ENCODE measurements around the gene MFAP4.
A peak's percentile ranks its signal among the peaks of the same experiment; 100 is the strongest.

MFAP4 gene

GRCh38 chr17:19346351-19347255 is 40.4 kb downstream of the MFAP4 start:
- no peak for DNase-seq

- no peak for DNase-seq
Measured at GRCh38 chr17:19345486-19346350, 41.3 kb downstream of the MFAP4 start.

GRCh38 chr17:19345067-19345460 is 41.9 kb downstream of the MFAP4 start:
- DNase-seq, result no peak

DNA sequence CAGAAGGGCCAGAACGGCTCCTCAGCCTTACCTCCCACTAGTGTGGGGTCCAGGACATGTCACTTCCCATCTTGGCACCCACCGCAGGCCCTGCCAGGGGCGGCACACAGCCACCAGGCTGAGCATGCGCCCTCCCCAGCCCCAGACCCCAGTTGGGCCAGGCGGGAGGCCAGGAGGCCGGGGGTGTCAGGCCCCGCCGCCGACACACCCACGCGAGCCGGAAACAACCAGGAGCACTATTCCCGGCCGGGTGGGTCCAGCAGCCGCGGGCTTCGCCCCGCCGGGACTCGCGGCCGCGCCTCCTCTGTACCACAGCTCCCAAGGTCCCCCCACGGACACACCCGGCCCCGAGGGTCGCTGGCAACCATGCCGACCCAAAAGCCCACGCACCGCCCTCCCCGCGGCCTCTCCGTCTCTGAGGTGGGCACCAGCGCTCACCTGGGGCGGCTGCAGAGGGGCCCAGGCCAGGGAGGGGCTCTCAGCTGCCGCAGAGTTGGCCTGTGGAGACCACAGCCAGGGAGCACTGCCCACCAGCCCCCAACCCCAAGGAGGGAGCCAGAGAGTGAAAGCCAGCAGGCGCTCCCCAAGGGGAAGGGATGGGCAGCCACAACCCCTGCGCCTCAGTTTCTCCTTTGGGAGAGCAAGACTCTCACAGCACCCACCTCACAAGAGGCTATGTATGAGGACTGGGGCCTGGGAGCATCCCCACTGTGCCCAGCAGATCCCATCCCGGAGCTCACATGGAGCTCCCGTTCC is 42.5 kb downstream of the MFAP4 start:
- DNase-seq, result no peak

GRCh38 chr17:19343671-19344151 is 43.3 kb downstream of the MFAP4 start:
- DNase-seq, result no peak

- no peak for DNase-seq
Measured at GRCh38 chr17:19343256-19343630, 43.7 kb downstream of the MFAP4 start.

DNA sequence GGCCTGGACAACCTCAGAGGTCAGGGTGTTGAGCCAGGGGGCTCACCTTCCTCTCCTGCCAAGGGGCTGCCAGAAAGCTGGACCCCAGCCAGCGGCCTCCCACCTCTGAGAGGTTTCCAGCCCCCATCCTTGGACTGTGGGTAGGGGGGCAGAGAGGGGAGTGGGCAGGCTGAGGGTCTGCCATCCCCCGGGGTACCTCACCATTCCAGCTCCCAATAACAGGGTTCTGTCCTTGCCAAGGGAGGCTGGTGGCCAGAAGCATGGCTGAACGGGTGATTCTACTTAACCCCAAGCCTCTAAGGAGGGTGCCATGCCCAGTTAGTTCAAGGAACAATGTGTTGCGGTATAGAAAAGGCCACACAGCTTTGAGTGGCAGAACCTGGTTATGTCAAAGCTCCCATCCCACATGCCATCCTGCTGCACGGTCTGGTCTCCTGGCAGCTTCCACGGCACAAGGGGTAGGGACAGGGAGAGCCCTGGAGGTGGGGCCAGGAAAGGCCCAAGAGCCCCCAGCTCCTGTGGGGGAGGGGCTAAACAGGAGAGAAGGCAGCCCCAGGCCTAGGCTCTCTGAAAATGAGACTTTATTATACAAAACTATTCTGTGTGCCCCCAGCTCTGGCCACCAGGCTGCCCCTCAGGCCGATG is 44.3 kb downstream of the MFAP4 start:
- no peak for DNase-seq

DNA sequence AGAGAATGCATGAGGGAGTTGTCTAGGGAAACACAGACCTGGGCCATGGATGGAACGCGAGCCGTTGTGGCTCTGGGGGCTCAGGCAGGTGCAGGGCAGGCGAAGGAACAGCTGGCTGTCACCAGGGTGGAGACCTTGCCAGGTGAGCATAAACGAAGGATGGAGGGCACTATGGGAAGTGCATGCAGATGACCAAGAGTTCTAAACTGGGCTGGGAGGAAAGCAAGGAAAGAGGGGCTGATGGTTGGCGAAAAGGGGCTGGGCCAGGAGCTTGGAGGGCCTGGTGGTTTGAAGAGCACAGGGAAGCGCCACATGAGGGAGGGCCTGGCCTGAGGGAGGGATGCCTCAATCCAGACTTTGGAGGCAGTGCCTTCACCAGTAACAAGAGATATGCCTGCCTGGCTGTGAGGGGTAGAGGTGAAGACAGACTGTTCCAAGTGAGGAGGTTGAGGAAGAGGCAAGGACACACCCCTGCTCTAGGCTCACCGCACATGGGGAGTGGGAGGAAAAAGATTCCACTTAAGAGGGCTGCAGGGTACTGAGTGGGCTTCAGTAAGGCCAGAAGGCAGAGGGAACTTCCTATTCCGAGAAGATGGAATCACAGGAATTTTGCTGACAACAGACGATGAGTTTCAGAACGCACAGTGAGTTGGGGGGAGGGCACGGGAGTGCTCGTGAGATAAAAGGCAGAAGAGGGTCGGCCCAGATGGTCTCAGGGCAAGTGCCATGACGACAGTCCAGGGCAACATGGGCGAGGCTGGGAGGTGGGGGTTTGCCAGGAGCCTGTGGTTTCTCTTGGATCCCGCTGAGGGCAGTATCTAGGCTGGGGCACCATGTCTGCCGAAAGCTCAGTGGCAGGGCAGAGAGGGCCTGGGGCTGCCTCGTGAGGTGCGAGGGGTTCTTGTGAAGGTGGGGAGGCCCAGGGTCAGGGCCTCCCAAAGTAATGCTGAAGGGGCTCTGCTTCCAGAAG is 45.1 kb downstream of the MFAP4 start:
- DNase-seq, result no peak

DNA sequence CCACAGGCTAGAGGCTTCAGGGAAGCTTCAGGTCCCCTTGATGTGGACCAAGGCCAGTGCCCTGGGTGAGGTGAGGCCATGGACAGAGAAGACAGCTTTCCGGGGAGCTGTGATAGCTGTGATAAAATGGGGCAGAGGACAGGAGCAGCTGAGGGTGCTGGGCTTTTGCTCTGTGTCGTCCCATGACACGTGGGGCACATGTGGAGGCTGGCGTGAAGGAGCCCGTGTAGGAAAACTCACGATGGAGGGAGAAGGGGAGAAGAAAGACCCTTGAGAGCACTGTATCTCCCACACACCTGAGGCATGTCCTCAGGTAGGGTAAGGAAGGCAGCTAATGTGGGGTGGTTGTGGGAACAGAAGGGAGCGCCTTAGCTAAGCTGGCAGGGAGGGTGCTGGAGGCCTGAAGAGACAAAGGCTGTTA is 45.8 kb downstream of the MFAP4 start:
- no peak for DNase-seq

GRCh38 chr17:19339341-19339815 is 47.6 kb downstream of the MFAP4 start:
- no peak for DNase-seq

GRCh38 chr17:19338031-19338990 is 48.7 kb downstream of the MFAP4 start:
- peak; percentile 60 for DNase-seq

GRCh38 chr17:19337712-19338023 is 49.3 kb downstream of the MFAP4 start:
- no peak for DNase-seq

DNA sequence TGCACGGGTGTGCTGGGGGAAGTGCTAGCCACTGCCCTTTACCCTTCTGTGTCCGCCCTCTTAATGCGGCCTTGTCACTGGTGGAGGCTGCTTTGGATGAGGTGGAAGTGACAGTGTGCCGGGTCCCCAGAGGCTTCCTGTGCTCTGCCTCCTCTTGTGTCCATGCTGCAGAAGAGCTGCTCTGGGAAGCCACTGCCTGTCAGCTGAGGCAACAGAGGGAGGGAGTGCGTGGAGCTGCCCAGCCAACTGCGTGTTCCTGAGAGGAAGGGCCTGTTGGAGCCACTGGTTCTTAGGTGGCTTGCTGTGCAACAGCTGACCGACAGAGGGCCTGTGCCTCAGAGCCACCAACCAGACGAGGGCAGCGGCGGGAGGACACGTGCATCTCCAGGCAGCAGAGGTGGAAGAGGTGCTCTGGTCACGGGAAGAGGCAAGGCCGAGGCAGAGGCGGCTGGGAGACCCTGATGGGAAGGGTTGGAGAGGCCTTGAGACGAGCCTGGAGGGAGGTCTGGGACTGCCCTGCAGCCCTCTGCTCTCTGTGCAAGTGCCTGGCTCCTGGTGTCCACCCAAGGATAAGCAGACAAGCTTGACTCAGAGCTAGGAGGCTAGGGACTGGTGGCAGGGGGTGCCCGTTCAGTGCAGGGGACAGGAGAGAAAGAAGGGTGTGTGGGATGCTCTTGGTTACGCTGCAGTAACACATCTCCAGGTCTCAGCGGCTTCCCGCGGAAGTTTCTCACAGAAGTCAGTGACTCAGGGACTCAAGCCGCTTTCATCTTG is 49.9 kb downstream of the MFAP4 start:
- no peak for DNase-seq

GRCh38 chr17:19335951-19336631 is 50.9 kb downstream of the MFAP4 start:
- no peak for DNase-seq

DNA sequence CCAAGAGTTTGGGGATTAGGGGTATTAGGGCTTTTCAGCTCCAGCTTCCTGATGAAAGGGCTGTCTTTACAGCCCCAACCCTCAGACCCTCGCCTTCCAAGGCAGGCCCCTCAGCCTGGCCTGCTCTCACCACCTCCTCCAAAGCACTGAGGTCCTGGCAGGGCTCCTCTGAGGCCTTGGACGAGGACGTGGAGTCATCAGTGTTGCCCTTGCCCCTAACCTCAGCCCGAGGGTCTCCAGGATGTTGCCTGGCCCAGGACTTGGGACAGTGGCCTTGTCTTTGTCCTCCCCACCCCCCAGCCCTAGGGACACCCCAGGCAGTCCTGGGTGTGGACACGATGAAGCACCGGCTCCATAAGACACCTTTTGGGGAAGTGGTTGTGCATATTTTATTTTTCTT is 52.7 kb downstream of the MFAP4 start:
- DNase-seq, result no peak

GRCh38 chr17:19333736-19334290 is 53.2 kb downstream of the MFAP4 start:
- no peak for DNase-seq

Measured in central memory CD4-positive, alpha-beta T cell (primary cell).